SK-N-MC (cell line): Measurements from ENCODE around the gene ATG10.

Experiments
- EZH2 ChIP-seq: fragments of 200-600 bp; sonication (generic); IDR thresholded peaks from one replicate; pipeline ENCODE4 v1.6.1; 2017; ENCODE audit warnings: antibody characterized with exemption
- POLR2AphosphoS5 ChIP-seq: IDR thresholded peaks from 2 replicates; pipeline ENCODE4 v1.6.1; 2012; ENCODE audit warnings: mild to moderate bottlenecking, low read depth, low read length, borderline replicate concordance

DNA sequence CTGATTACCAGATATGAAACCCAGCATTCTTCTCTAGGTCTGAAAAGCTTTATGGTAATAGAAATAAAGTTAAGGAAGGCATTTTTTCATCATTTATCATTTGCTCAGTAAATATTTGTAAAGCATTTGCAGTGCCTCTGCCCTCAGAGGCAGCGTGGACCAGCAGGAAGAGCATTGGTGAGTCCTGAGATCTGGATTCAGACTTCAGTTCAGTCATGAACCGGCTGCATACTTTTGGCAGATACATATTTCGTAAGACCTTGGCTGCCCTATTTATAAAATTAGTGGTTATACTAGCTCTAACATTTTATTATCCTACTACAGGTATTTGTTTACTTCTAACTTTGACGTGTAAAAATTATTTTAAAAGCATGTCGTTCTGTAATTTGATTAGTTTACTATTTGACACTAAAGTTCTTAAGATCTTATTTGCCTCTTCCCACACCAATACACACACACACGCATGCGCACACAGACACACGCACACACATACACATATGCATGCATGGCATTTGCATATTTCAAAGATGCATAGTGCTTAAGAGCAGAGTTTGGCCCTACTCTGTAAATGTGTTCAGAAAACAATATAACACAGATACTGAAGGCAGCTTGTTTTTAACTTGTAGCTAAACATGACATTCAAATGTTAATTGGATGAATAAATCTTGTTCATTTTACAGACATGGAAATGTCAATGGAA, 204.4 kb downstream of the ATG10 start:
- no peak for TF ChIP-seq POLR2AphosphoS5
- TF ChIP-seq EZH2 = no peak
